Measurements from ENCODE around the gene ZDHHC5.
"Not testable (repeated sequence)": the region's sequence is repeated elsewhere in the genome, so short reads cannot be mapped to it uniquely, and the experiment has no call there.

ZDHHC5 gene

DNA sequence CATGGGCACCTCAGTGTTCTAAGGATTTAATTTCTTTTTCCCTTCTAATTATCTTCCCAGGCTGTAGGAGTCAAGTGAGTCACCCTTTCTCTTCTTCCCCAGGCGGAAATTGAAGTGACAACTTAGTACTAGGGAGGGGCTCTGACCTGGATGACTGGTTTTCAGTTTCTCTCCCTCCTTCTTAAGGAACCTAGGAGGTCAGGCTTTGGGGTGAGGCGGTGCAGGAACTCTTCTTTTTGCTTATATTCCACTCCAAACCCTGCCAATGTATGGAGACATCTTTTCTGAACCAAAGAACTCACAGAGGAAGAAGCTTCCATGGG lies 12.6 kb downstream of the ZDHHC5 start:
- peaks cover 47% of the 10 kb centered on the region for H3K4me1 Mint-ChIP-seq
- no peaks in the 10 kb centered on the region for H3K27me3 Mint-ChIP-seq
- DNase-seq (no peak), ATAC-seq (peak; percentile 66)
- peak overlapping the region in 1 of 2 donors; percentile 14 for H3K4me3 Mint-ChIP-seq
- H3K27ac Mint-ChIP-seq = peak overlapping the region in 1 of 2 donors; percentile 76
- H3K9me3 Mint-ChIP-seq = no peaks in the 10 kb centered on the region

- no peak for ATAC-seq
- Mint-ChIP-seq H3K27ac (peak overlapping the region in 1 of 2 donors; percentile 76), H3K27me3 (no peaks in the 10 kb centered on the region), H3K4me3 (no peak overlapping the region), H3K9me3 (no peaks in the 10 kb centered on the region), H3K4me1 (peaks cover 41% of the 10 kb centered on the region)
- DNase-seq = no peak
Observed at GRCh38 chr11:57681168-57681567, 13.3 kb downstream of the ZDHHC5 start.

DNA sequence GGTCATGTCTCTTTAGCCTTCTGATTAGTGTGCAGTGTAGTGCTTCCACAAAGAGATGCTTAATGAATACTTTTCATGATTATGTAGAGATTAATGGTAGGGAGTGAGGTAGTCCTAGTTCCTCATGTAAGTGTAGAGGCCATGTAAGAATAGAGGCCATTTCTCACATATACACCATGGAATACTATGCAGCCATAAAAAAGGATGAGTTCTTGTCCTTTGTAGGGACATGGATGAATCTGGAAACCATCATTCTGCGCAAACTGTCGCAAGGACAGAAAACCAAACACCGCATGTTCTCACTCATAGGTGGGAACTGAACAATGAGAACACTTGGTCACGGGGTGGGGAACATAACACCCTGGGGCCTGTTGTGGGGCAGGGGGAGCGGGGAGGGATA lies 22.6 kb downstream of the ZDHHC5 start:
- not testable (repeated sequence) for H3K9me3 Mint-ChIP-seq, H3K27me3 Mint-ChIP-seq, ATAC-seq, DNase-seq, H3K4me1 Mint-ChIP-seq, H3K4me3 Mint-ChIP-seq
- H3K27ac Mint-ChIP-seq = peak overlapping the region; percentile 40 to 72

- Mint-ChIP-seq H3K4me1 (no peaks in the 10 kb centered on the region), H3K27me3 (no peaks in the 10 kb centered on the region), H3K9me3 (no peaks in the 10 kb centered on the region), H3K4me3 (no peak overlapping the region), H3K27ac (no peak overlapping the region)
- ATAC-seq = peak; percentile 12
- DNase-seq = no peak
Observed at GRCh38 chr11:57698843-57699365, 31.0 kb downstream of the ZDHHC5 start.

DNA sequence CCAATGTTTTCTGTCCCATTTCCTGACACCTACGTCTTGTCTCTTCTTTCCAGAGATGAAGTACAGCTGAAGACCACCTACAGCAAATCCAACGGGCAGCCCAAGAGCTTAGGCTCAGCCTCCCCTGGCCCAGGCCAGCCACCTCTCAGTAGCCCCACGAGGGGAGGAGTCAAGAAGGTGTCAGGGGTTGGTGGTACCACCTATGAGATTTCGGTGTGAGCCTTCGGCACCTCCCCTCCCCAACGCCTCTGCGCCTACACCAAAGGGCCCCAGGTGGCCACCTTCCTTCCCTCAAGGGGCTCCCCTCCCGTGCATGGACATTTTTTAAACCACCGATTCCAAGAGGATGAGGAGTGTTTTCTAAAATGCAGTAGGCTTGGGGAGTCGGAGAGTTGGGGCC lies 31.9 kb downstream of the ZDHHC5 start:
- Mint-ChIP-seq H3K9me3 (no peaks in the 10 kb centered on the region), H3K27me3 (no peaks in the 10 kb centered on the region), H3K4me3 (no peak overlapping the region), H3K4me1 (no peaks in the 10 kb centered on the region), H3K27ac (no peak overlapping the region)
- ATAC-seq (no peak), DNase-seq (no peak)

GRCh38 chr11:57700425-57700824 lies 32.5 kb downstream of the ZDHHC5 start:
- DNase-seq = no peak
- Mint-ChIP-seq H3K4me3 (no peak overlapping the region), H3K27ac (peak overlapping the region in 1 of 2 donors; percentile 8), H3K9me3 (no peaks in the 10 kb centered on the region), H3K27me3 (no peaks in the 10 kb centered on the region), H3K4me1 (no peaks in the 10 kb centered on the region)
- no peak for ATAC-seq

DNA sequence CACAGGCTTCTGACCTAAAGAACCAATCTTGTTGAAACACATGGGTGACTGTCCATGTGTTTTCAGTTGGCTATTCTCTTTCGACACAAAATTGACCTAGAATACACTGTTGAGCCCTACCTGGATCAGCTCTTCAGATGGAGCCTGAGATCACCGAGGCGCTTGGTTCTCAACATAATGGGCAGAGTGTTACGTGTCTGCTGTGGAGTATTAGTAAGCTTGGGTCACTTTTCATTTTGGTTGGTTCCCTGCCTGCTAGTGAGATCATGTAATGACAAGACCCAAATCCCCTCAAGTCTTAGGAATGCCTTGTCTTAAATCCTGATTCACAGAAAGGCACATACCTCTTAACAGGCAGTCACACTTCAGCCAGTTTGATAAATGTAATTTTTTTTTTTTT lies 35.4 kb downstream of the ZDHHC5 start:
- Mint-ChIP-seq H3K9me3 (no peaks in the 10 kb centered on the region), H3K27ac (peak overlapping the region; percentile 67 to 84), H3K4me3 (no peak overlapping the region), H3K4me1 (peaks cover 4% of the 10 kb centered on the region), H3K27me3 (no peaks in the 10 kb centered on the region)
- ATAC-seq (no peak), DNase-seq (no peak)

- H3K4me1 Mint-ChIP-seq = peaks cover 20% of the 10 kb centered on the region
- DNase-seq = no peak
- ATAC-seq = no peak
- peak overlapping the region in 1 of 2 donors; percentile 27 for H3K27ac Mint-ChIP-seq
- no peaks in the 10 kb centered on the region for H3K27me3 Mint-ChIP-seq
- no peak overlapping the region for H3K4me3 Mint-ChIP-seq
- H3K9me3 Mint-ChIP-seq = no peaks in the 10 kb centered on the region
Observed at GRCh38 chr11:57704932-57705331, 37.0 kb downstream of the ZDHHC5 start.

GRCh38 chr11:57705432-57705831 lies 37.5 kb downstream of the ZDHHC5 start:
- not testable (repeated sequence) for H3K9me3 Mint-ChIP-seq, H3K27ac Mint-ChIP-seq, ATAC-seq, DNase-seq, H3K27me3 Mint-ChIP-seq, H3K4me3 Mint-ChIP-seq
- peaks cover 25% of the 10 kb centered on the region for H3K4me1 Mint-ChIP-seq

GRCh38 chr11:57709802-57710367 lies 42.0 kb downstream of the ZDHHC5 start:
- ATAC-seq (no peak), DNase-seq (no peak)
- peak overlapping the region in 1 of 2 donors; percentile 2 for H3K4me3 Mint-ChIP-seq
- no peaks in the 10 kb centered on the region for H3K9me3 Mint-ChIP-seq
- H3K27me3 Mint-ChIP-seq = no peaks in the 10 kb centered on the region
- no peak overlapping the region for H3K27ac Mint-ChIP-seq
- H3K4me1 Mint-ChIP-seq = peaks cover 57% of the 10 kb centered on the region

DNA sequence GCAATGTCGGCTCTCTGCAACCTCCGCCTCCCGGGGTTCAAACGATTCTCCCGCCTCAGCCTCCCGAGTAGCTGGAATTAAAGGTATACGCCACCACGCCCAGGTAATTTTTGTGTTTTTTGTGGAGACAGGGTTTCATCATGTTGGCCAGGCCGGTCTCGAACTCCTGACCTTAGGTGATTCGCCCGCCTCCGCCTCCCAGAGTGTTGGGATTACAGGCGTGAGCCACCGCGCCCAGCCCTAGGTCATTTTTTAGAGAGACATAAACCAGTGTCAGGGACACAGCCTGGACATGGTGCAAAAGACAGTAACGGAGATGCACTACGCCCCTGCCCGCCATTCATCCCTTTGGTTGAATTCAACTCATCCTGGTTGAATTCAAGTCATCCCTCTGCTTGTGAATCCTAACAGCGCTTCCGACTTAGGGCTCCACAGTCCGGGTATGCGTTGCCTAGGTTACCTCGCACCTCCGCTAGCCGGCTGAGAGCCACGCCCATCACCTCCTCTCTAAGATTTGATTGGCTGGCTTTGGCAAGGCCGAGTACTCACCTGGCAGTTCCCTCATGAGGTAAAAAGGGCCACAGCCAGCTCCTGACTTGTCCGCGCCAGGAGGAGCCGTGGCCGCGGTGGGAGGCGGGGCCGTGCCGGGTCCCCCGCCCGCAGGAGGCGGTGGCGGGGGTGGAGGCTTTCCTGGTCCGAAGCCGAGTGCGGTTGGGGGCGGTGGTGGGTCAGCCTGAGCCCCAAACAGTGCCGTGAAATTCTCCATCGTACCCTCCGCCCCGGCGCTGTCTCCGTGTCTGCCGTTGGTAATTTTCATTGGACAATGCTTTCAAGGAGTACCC lies 43.7 kb downstream of the ZDHHC5 start, which contains the start of gene MED19:
TSS of gene MED19 (minus strand) at position 802 of the 842 bp plus-strand sequence. CDS start at position 766, 36 bp downstream.
- DNase-seq (peak; percentile 74 to 84), ATAC-seq (peak; percentile 73)
- Mint-ChIP-seq H3K4me3 (peak within 1 kb of the TSS; percentile 81 to 93), H3K27me3 (no peaks in the 10 kb centered on the region), H3K27ac (peak within 1 kb of the TSS; percentile 94 to 97), H3K4me1 (peaks cover 58% of the 10 kb centered on the region), H3K9me3 (no peaks in the 10 kb centered on the region)

DNA sequence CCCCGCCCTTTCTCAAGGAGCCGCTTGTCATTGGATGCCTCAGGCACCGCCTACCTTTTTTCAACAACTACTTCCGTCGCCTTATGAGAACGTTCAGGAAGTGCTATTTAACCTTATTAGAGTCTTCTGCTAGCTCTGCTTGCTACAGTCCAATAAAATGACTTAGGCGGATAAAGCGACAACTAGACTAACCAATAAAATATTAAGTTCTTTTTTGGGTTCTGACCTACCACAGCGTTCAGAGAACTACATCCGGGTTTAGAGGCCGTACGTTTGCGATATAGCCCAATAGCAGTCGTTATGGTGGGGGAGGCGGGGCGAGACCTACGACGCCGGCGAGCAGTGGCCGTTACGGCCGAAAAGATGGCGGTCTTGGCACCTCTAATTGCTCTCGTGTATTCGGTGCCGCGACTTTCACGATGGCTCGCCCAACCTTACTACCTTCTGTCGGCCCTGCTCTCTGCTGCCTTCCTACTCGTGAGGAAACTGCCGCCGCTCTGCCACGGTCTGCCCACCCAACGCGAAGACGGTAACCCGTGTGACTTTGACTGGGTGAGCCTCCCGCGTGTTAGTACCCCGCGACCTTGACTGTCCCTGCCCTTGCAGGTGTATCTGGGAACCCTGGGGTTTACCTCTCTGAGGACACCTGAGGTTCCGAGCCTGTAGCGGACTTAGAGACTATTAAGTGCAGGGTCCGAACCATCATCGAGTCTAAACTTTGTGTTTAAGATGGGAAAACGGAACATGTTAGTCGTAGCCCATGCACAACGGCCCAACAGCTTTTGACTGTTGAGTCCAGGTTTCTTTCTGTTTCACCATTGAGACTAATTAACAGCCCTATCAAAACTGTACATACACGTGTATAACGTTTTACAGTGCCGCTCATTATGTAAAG lies 44.6 kb downstream of the ZDHHC5 start, which contains the start of gene TMX2:
TSS of gene TMX2 (plus strand) at position 338 of the 895 bp plus-strand sequence. CDS start at position 364, 26 bp downstream.
- DNase-seq = peak; percentile 86 to 93
- H3K27me3 Mint-ChIP-seq = no peaks in the 10 kb centered on the region
- H3K9me3 Mint-ChIP-seq = no peaks in the 10 kb centered on the region
- H3K4me3 Mint-ChIP-seq = peak within 1 kb of the TSS; percentile 81 to 93
- peak within 1 kb of the TSS; percentile 94 to 97 for H3K27ac Mint-ChIP-seq
- ATAC-seq = peak; percentile 95
- H3K4me1 Mint-ChIP-seq = peaks cover 58% of the 10 kb centered on the region

- H3K9me3 Mint-ChIP-seq = no peaks in the 10 kb centered on the region
- no peak for ATAC-seq
- H3K4me3 Mint-ChIP-seq = peak overlapping the region; percentile 81 to 93
- DNase-seq = no peak
- peaks cover 50% of the 10 kb centered on the region for H3K4me1 Mint-ChIP-seq
- no peaks in the 10 kb centered on the region for H3K27me3 Mint-ChIP-seq
- peak overlapping the region; percentile 94 to 97 for H3K27ac Mint-ChIP-seq
Observed at GRCh38 chr11:57713835-57714234, 45.9 kb downstream of the ZDHHC5 start.

- H3K27me3 Mint-ChIP-seq, DNase-seq, H3K9me3 Mint-ChIP-seq, ATAC-seq, H3K4me3 Mint-ChIP-seq: not testable (repeated sequence)
- H3K27ac Mint-ChIP-seq = peak overlapping the region in 1 of 2 donors; percentile 63
- peaks cover 21% of the 10 kb centered on the region for H3K4me1 Mint-ChIP-seq
Observed at GRCh38 chr11:57716726-57717125, 48.8 kb downstream of the ZDHHC5 start.

GRCh38 chr11:57727185-57727584 lies 59.3 kb downstream of the ZDHHC5 start:
- no peak overlapping the region for H3K4me3 Mint-ChIP-seq
- DNase-seq (no peak), ATAC-seq (no peak)
- no peaks in the 10 kb centered on the region for H3K9me3 Mint-ChIP-seq
- H3K27me3 Mint-ChIP-seq = no peaks in the 10 kb centered on the region
- H3K27ac Mint-ChIP-seq = no peak overlapping the region
- peaks cover 21% of the 10 kb centered on the region for H3K4me1 Mint-ChIP-seq

Data from stimulated activated naive CD8-positive, alpha-beta T cell treated with anti-CD3 and anti-CD28 coated beads, Interleukin-15, amount 100 ng/mL, for 72 hours (primary cell).